ENCODE measurements around the gene IL1RL2.

IL1RL2 gene

GRCh38 chr2:102278720-102279390 is 92.0 kb downstream of the IL1RL2 start:
- TF ChIP-seq, protein P1, sequence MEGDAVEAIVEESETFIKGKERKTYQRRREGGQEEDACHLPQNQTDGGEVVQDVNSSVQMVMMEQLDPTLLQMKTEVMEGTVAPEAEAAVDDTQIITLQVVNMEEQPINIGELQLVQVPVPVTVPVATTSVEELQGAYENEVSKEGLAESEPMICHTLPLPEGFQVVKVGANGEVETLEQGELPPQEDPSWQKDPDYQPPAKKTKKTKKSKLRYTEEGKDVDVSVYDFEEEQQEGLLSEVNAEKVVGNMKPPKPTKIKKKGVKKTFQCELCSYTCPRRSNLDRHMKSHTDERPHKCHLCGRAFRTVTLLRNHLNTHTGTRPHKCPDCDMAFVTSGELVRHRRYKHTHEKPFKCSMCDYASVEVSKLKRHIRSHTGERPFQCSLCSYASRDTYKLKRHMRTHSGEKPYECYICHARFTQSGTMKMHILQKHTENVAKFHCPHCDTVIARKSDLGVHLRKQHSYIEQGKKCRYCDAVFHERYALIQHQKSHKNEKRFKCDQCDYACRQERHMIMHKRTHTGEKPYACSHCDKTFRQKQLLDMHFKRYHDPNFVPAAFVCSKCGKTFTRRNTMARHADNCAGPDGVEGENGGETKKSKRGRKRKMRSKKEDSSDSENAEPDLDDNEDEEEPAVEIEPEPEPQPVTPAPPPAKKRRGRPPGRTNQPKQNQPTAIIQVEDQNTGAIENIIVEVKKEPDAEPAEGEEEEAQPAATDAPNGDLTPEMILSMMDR (IDR thresholded peaks at IDR 0.05; ENCODE audit: low read depth, low read length), result no peak
- H3K4me3 ChIP-seq (ENCODE audit: low read depth, low read length), result no peak overlapping the region

GRCh38 chr2:102279391-102279735 is 92.5 kb downstream of the IL1RL2 start:
- TF ChIP-seq, protein P1 (IDR thresholded peaks at IDR 0.05; ENCODE audit: low read depth, low read length), result no peak
- H3K4me3 ChIP-seq (ENCODE audit: low read depth, low read length), result no peak overlapping the region

DNA sequence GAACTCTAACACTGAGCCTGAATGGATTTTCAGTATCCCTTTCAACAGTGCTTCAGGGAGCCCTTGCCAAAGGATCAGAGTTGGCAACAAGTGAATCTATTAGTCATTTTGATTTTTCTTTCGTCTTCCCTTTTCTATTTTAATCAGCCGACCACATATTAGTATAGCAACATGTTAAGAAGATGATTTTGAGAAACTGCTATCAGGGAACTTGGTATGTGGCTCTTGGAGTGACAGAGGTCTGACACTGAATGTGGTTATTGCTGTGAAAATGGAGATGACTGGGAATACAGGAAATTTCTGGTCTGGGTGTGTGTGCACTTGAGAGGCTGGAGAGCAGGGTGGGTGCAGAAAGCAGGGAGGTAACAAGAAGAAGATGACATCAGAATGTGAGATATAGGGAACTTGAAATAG is 95.9 kb downstream of the IL1RL2 start:
- TF ChIP-seq, protein P1 (IDR thresholded peaks at IDR 0.05; ENCODE audit: low read depth, low read length), result no peak
- no peak overlapping the region for H3K4me3 ChIP-seq (ENCODE audit: low read depth, low read length)

DNA sequence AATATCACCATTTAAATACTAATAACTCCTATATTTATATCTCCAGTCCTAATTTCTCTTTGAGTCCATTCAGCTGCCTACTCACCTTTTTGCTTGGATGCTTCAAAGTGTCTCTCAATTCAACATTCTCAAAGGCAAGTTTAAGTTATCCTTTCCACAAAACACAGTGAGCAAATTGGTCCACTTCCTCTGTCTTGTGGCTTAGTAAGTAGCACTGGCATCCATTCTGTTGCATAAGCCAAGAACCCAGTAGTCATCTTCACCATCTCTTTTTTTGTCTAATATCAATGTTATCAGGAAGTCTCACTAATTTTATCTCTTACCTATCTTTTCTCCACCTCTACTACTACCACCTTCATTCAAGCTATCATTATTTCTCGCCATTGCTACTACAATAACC is 97.2 kb downstream of the IL1RL2 start:
- TF ChIP-seq, protein P1 (IDR thresholded peaks at IDR 0.05; ENCODE audit: low read depth, low read length), result no peak
- no peak overlapping the region for H3K4me3 ChIP-seq (ENCODE audit: low read depth, low read length)

GRCh38 chr2:102284611-102285010 is 97.8 kb downstream of the IL1RL2 start:
- H3K4me3 ChIP-seq (ENCODE audit: low read depth, low read length), result no peak overlapping the region
- TF ChIP-seq, protein P1 (IDR thresholded peaks at IDR 0.05; ENCODE audit: low read depth, low read length), result no peak

DNA sequence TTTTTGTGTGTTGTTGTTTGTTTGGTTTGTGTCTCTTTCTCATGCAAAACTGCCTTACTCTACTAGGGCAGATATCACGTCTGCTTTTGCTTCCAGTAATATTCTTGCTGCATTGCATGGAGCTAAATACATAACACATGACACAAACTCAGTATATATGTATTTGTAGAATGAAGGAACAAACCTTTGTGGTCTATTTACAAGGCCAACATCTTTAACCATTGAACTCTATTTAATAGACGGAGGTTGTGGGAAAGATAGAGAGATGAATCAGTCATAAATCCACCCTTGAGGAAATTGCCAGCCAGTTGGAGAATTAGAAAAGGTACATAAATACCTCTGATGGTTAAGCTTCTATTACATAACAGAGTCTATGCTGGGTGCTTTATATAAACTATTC is 98.5 kb downstream of the IL1RL2 start:
- TF ChIP-seq, protein P1 (IDR thresholded peaks at IDR 0.05; ENCODE audit: low read depth, low read length), result no peak
- H3K4me3 ChIP-seq (ENCODE audit: low read depth, low read length), result no peak overlapping the region

DNA sequence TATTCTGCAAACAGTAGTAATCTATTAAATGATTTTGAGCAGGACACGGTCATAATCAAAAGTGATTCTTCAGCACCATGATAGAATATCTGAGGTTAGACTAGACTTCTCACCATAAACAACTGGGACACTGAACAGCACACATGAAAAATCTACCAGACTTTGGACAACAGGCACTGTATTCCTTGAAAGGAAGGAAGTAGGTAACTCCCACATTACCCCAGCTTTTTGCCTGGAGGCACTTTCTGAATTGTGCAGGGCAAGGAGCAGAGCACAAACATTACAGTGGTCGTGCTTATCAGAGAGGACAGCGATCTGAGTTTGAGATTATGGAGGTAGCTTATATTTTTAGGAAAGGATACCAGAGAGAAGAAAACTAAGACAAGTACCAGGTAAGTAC is 99.2 kb downstream of the IL1RL2 start:
- H3K4me3 ChIP-seq (ENCODE audit: low read depth, low read length), result no peak overlapping the region
- TF ChIP-seq, protein P1 (IDR thresholded peaks at IDR 0.05; ENCODE audit: low read depth, low read length), result no peak
